ENCODE measurements around the gene CYRIA.

- TF ChIP-seq CTCF (IDR thresholded peaks at IDR 0.05) (no peak), USF2 (IDR thresholded peaks at IDR 0.05; ENCODE audit: borderline replicate concordance, low read depth, low read length) (no peak), REST (IDR thresholded peaks at IDR 0.05; ENCODE audit: low read depth, low read length) (no peak), FOXJ3 (CRISPR knock-in tag; IDR thresholded peaks at IDR 0.05) (no peak), MAX (IDR thresholded peaks at IDR 0.05; ENCODE audit: low read depth) (no peak)
Measured at GRCh38 chr2:16635791-16636699, 29.6 kb downstream of the CYRIA start.
